ENCODE measurements around the gene NRXN2. TPM values are rescaled to one million over a fixed set of nuclear protein-coding genes. Genes with fewer than 3 reads are reported as not detected.

NRXN2 gene
- total and polyA plus RNA-seq, 9 donors = 11.8 to 41.8 (median 30.5) TPM

GRCh38 chr11:64759722-64760719, 37.0 kb upstream of the NRXN2 start, which contains the start of gene PYGM:
PYGM (minus strand) TSS chr11:64759974; CDS start chr11:64759898, 76 bp downstream.
- H3K4me1 ChIP-seq (ENCODE audit: control insufficient read depth, insufficient read depth, low read length) = peaks cover 67% of the 10 kb centered on the region
- no peaks in the 10 kb centered on the region for H3K27me3 ChIP-seq (ENCODE audit: control insufficient read depth, insufficient read depth, low read length)
- H3K36me3 ChIP-seq (ENCODE audit: control insufficient read depth, insufficient read depth, low read length) = peaks cover 56% of the 10 kb centered on the region
- peak within 1 kb of the TSS; percentile 95 for H3K27ac ChIP-seq (ENCODE audit: low read length)
- peak within 1 kb of the TSS; percentile 41 for H3K4me3 ChIP-seq (ENCODE audit: low read length)
- no peaks in the 10 kb centered on the region for H3K9me3 ChIP-seq (replicated peaks; ENCODE audit: control insufficient read depth, low read depth, low read length)
- 11% methylated on average over 16 of the region's 24 CpGs for WGBS (ENCODE audit: insufficient coverage)
- peak; percentile 96 for DNase-seq

- peaks cover 66% of the 10 kb centered on the region for H3K4me1 ChIP-seq (ENCODE audit: control insufficient read depth, insufficient read depth, low read length)
- no peaks in the 10 kb centered on the region for H3K9me3 ChIP-seq (replicated peaks; ENCODE audit: control insufficient read depth, low read depth, low read length)
- WGBS (ENCODE audit: insufficient coverage) = 40% methylated on average over 18 of the region's 21 CpGs
- peak overlapping the region; percentile 41 for H3K4me3 ChIP-seq (ENCODE audit: low read length)
- H3K36me3 ChIP-seq (ENCODE audit: control insufficient read depth, insufficient read depth, low read length) = peaks cover 54% of the 10 kb centered on the region
- H3K27ac ChIP-seq (ENCODE audit: low read length) = peak overlapping the region; percentile 95
- no peaks in the 10 kb centered on the region for H3K27me3 ChIP-seq (ENCODE audit: control insufficient read depth, insufficient read depth, low read length)
- DNase-seq = peak; percentile 50
Observed at GRCh38 chr11:64759131-64759721, 36.2 kb upstream of the NRXN2 start.

- Histone ChIP-seq H3K9me3 (replicated peaks; ENCODE audit: control insufficient read depth, low read depth, low read length) (no peaks in the 10 kb centered on the region), H3K27me3 (ENCODE audit: control insufficient read depth, insufficient read depth, low read length) (no peaks in the 10 kb centered on the region), H3K36me3 (ENCODE audit: control insufficient read depth, insufficient read depth, low read length) (peaks cover 51% of the 10 kb centered on the region), H3K4me3 (ENCODE audit: low read length) (peak overlapping the region; percentile 41), H3K27ac (ENCODE audit: low read length) (peak overlapping the region; percentile 62), H3K4me1 (ENCODE audit: control insufficient read depth, insufficient read depth, low read length) (peaks cover 59% of the 10 kb centered on the region)
- WGBS (ENCODE audit: insufficient coverage) = 84% methylated on average over 6 of the region's 15 CpGs
- DNase-seq = no peak
Observed at GRCh38 chr11:64758330-64759079, 35.5 kb upstream of the NRXN2 start.

GRCh38 chr11:64757549-64758329, 34.7 kb upstream of the NRXN2 start:
- DNase-seq = no peak
- peaks cover 48% of the 10 kb centered on the region for H3K36me3 ChIP-seq (ENCODE audit: control insufficient read depth, insufficient read depth, low read length)
- H3K9me3 ChIP-seq (replicated peaks; ENCODE audit: control insufficient read depth, low read depth, low read length) = no peaks in the 10 kb centered on the region
- H3K4me1 ChIP-seq (ENCODE audit: control insufficient read depth, insufficient read depth, low read length) = peaks cover 55% of the 10 kb centered on the region
- H3K4me3 ChIP-seq (ENCODE audit: low read length) = no peak overlapping the region
- no peak overlapping the region for H3K27ac ChIP-seq (ENCODE audit: low read length)
- 72% methylated on average over 14 of the region's 19 CpGs for WGBS (ENCODE audit: insufficient coverage)
- no peaks in the 10 kb centered on the region for H3K27me3 ChIP-seq (ENCODE audit: control insufficient read depth, insufficient read depth, low read length)

- peaks cover 59% of the 10 kb centered on the region for H3K36me3 ChIP-seq (ENCODE audit: control insufficient read depth, insufficient read depth, low read length)
- H3K27ac ChIP-seq (ENCODE audit: low read length) = no peak overlapping the region
- H3K4me3 ChIP-seq (ENCODE audit: low read length) = no peak overlapping the region
- no peak for DNase-seq
- H3K9me3 ChIP-seq (replicated peaks; ENCODE audit: control insufficient read depth, low read depth, low read length) = no peaks in the 10 kb centered on the region
- no peaks in the 10 kb centered on the region for H3K27me3 ChIP-seq (ENCODE audit: control insufficient read depth, insufficient read depth, low read length)
- peaks cover 45% of the 10 kb centered on the region for H3K4me1 ChIP-seq (ENCODE audit: control insufficient read depth, insufficient read depth, low read length)
- WGBS (ENCODE audit: insufficient coverage) = 83% methylated on average over 4 of the region's 13 CpGs
Observed at GRCh38 chr11:64755681-64756361, 32.8 kb upstream of the NRXN2 start.

- H3K4me3 ChIP-seq (ENCODE audit: low read length) = no peak overlapping the region
- no peaks in the 10 kb centered on the region for H3K9me3 ChIP-seq (replicated peaks; ENCODE audit: control insufficient read depth, low read depth, low read length)
- WGBS (ENCODE audit: insufficient coverage) = 90% methylated on average over 21 of the region's 21 CpGs
- DNase-seq = no peak
- no peak overlapping the region for H3K27ac ChIP-seq (ENCODE audit: low read length)
- peaks cover 65% of the 10 kb centered on the region for H3K36me3 ChIP-seq (ENCODE audit: control insufficient read depth, insufficient read depth, low read length)
- no peaks in the 10 kb centered on the region for H3K27me3 ChIP-seq (ENCODE audit: control insufficient read depth, insufficient read depth, low read length)
- H3K4me1 ChIP-seq (ENCODE audit: control insufficient read depth, insufficient read depth, low read length) = peaks cover 38% of the 10 kb centered on the region
Observed at GRCh38 chr11:64754919-64755662, 32.1 kb upstream of the NRXN2 start.

GRCh38 chr11:64754124-64754918, 31.3 kb upstream of the NRXN2 start:
- H3K9me3 ChIP-seq (replicated peaks; ENCODE audit: control insufficient read depth, low read depth, low read length) = no peaks in the 10 kb centered on the region
- H3K36me3 ChIP-seq (ENCODE audit: control insufficient read depth, insufficient read depth, low read length) = peaks cover 66% of the 10 kb centered on the region
- H3K4me1 ChIP-seq (ENCODE audit: control insufficient read depth, insufficient read depth, low read length) = peaks cover 30% of the 10 kb centered on the region
- WGBS (ENCODE audit: insufficient coverage) = 81% methylated on average over 18 of the region's 26 CpGs
- no peak overlapping the region for H3K4me3 ChIP-seq (ENCODE audit: low read length)
- no peak overlapping the region for H3K27ac ChIP-seq (ENCODE audit: low read length)
- no peak for DNase-seq
- no peaks in the 10 kb centered on the region for H3K27me3 ChIP-seq (ENCODE audit: control insufficient read depth, insufficient read depth, low read length)

- no peak for DNase-seq
- H3K4me3 ChIP-seq (ENCODE audit: low read length) = no peak overlapping the region
- 92% methylated on average over 29 of the region's 43 CpGs for WGBS (ENCODE audit: insufficient coverage)
- peaks cover 66% of the 10 kb centered on the region for H3K36me3 ChIP-seq (ENCODE audit: control insufficient read depth, insufficient read depth, low read length)
- no peaks in the 10 kb centered on the region for H3K27me3 ChIP-seq (ENCODE audit: control insufficient read depth, insufficient read depth, low read length)
- H3K9me3 ChIP-seq (replicated peaks; ENCODE audit: control insufficient read depth, low read depth, low read length) = no peaks in the 10 kb centered on the region
- no peak overlapping the region for H3K27ac ChIP-seq (ENCODE audit: low read length)
- peaks cover 22% of the 10 kb centered on the region for H3K4me1 ChIP-seq (ENCODE audit: control insufficient read depth, insufficient read depth, low read length)
Observed at GRCh38 chr11:64753380-64754123, 30.6 kb upstream of the NRXN2 start.

All from muscle of leg (tissue), 11 donors.